Gastrocnemius medialis (tissue), 4 donors: ENCODE measurements around the gene DDAH1.

Experiments used
- CTCF ChIP-seq, 5 experiments: fragments of 450-650 bp in 3 of 5; fragments of 200-600 bp in 2 of 5; sonication (generic) in 2 of 5; IDR thresholded peaks in 4 of 5; conservative IDR thresholded peaks in 1 of 5; 1 replicate in 4 of 5; 2 replicates in 1 of 5; pipeline ENCODE4 v1.5.1; 2016 to 2019; ENCODE audit warnings: antibody characterized with exemption in 5 of 5, mild to moderate bottlenecking in 3 of 5, moderate library complexity in 3 of 5
- POLR2A ChIP-seq, 2 donors: fragments of 450-650 bp; IDR thresholded peaks; one replicate each; pipeline ENCODE4 v1.6.1; 2017; ENCODE audit warnings: antibody characterized with exemption in 2 of 2, mild to moderate bottlenecking in 2 of 2, moderate library complexity in 2 of 2

- TF ChIP-seq CTCF (IDR thresholded peaks at IDR 0.05 in 4 of 5, conservative IDR thresholded peaks at IDR 0.05 in 1 of 5) (no peak), POLR2A (IDR thresholded peaks at IDR 0.05) (no peak)
Measured at GRCh38 chr1:85333186-85333585, 131.8 kb downstream of the DDAH1 start.
